GM10248 (cell line): ENCODE data around the gene OAS3.

Experiments used
- CTCF ChIA-PET: fragments of 300-600 bp; sonication (Branson Sonifier 250); formaldehyde crosslinking; extraction: SDS; loops from one replicate; lab custom pipeline; 2021; ENCODE audit warnings: antibody characterized with exemption; lab: Yijun Ruan, JAX
- POLR2A ChIA-PET: fragments of 350-650 bp; sonication (Branson Sonifier 250); formaldehyde crosslinking; extraction: SDS; loops from one replicate; lab custom pipeline; 2020; ENCODE audit warnings: antibody characterized with exemption; lab: Yijun Ruan, JAX
- DNase-seq: peaks from one replicate; pipeline ENCODE4 v3.0.0; 2012; ENCODE audit errors: extremely low spot score
- CTCF ChIP-seq: IDR thresholded peaks from 2 replicates; pipeline ENCODE4 v1.5.1; 2012; ENCODE audit warnings: mild to moderate bottlenecking, low read depth; ENCODE audit errors: extremely low read depth, missing control alignments, control extremely low read depth

Gene OAS3

GRCh38 chr12:112973818-112974231 lies 35.6 kb downstream of the OAS3 start:
- TF ChIP-seq CTCF: no peak
- ChIA-PET CTCF (no interaction called here), POLR2A (no interaction called here)
- no peak for DNase-seq

GRCh38 chr12:112974904-112975303 lies 36.6 kb downstream of the OAS3 start:
- ChIA-PET CTCF (interaction anchor here (1.2 to 1.5 kb wide), 3 partner anchors 18 to 35 kb away, joined by 3 to 4 read pairs (median 3); no protein-coding TSS in a partner anchor), POLR2A (no interaction called here)
- no peak for DNase-seq
- no peak for TF ChIP-seq CTCF

- ChIA-PET CTCF (interaction anchor here (1.0 to 3.5 kb wide), 4 partner anchors 13 to 197 kb away, joined by 3 to 37 read pairs (median 8); no protein-coding TSS in a partner anchor), POLR2A (interaction anchor here (1.6 kb wide), 1 partner anchor 10 kb away, joined by 3 read pairs; no protein-coding TSS in a partner anchor)
- DNase-seq: no peak
- no peak for TF ChIP-seq CTCF
Observed at GRCh38 chr12:112977139-112977538, 38.9 kb downstream of the OAS3 start.

GRCh38 chr12:112977641-112978040 lies 39.4 kb downstream of the OAS3 start:
- ChIA-PET CTCF (interaction anchor here (0.8 to 3.5 kb wide), 10 partner anchors 10 to 196 kb away, joined by 3 to 37 read pairs (median 4); no protein-coding TSS in a partner anchor), POLR2A (interaction anchor here (1.2 to 1.6 kb wide), 3 partner anchors 10 to 71 kb away, joined by 3 to 4 read pairs (median 3); partner anchors contain the start of gene OAS1)
- no peak for TF ChIP-seq CTCF
- DNase-seq: no peak

- TF ChIP-seq CTCF: no peak
- CTCF ChIA-PET: interaction anchor here (0.7 to 3.5 kb wide), 16 partner anchors 10 to 196 kb away, joined by 3 to 37 read pairs (median 4); no protein-coding TSS in a partner anchor
- DNase-seq: peak; percentile 89
- POLR2A ChIA-PET: interaction anchor here (0.6 to 1.6 kb wide), 4 partner anchors 9 to 76 kb away, joined by 3 to 4 read pairs (median 4); partner anchors contain the start of gene OAS1
Observed at GRCh38 chr12:112978163-112979040, 40.1 kb downstream of the OAS3 start, which contains the start of gene OAS2. Gene OAS2, plus strand, starts transcription at chr12:112978519. Its CDS starts 90 bp downstream, at chr12:112978609.

- ChIA-PET CTCF (interaction anchor here (0.7 to 3.5 kb wide), 8 partner anchors 9 to 195 kb away, joined by 3 to 37 read pairs (median 3); no protein-coding TSS in a partner anchor), POLR2A (interaction anchor here (1.2 kb wide), 1 partner anchor 54 kb away, joined by 3 read pairs; no protein-coding TSS in a partner anchor)
- no peak for DNase-seq
- no peak for TF ChIP-seq CTCF
Observed at GRCh38 chr12:112979041-112979680, 40.9 kb downstream of the OAS3 start.
